ENCODE measurements around the gene DCBLD2. TPM values are rescaled to one million over a fixed set of nuclear protein-coding genes. Genes with fewer than 3 reads are reported as not detected.

Gene DCBLD2
- total and polyA plus RNA-seq, 2 of the 13 experiments (the other 11 are each of a cell fraction or from before 2014, with no cell fraction given), result 43.8 to 56.9 TPM

DNA sequence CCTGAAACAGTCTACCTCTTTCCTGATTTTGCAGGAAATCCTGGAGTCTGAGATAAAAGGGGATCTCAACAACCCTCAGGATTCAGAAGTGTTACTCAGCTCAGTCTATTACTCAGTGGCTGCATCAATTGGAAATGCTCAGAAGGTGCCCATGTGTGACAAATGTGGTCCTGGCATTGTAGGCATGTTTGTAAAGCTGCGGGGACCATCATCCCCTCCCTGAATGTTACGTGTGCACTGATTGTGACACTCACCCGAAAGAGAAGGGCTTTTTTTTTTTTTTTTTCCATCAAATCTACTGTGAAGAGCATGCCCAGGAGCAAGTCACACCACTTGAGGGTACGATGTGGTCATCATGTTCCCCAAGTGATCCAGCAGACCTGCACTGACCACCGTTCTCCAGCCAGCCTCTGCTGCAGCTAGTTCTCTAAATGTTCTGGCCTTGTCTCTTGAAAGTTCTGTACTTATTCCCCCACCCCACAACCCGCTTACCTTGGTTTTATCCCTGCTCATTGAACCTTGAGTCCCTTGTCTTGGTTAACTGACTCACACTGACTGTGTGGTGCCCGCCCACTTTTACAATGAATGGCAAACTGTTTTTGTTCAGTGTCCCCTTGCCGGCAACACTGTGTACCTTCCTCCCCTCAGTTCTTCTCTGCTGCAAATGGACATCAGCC is 118.5 kb downstream of the DCBLD2 start (continued):
- TF ChIP-seq HNF4G (IDR thresholded peaks at IDR 0.05; ENCODE audit: borderline replicate concordance, low read depth, low read length) (peak; percentile 22; the same call in 1 of the 2 replicates), HNF4G (CRISPR knock-in tag; IDR thresholded peaks at IDR 0.05; ENCODE audit: borderline replicate concordance, low read depth) (no peak), CEBPG (CRISPR knock-in tag; IDR thresholded peaks at IDR 0.05) (peak; percentile 30; the same call in 1 of the 2 replicates), ZNF383 (CRISPR knock-in tag; IDR thresholded peaks at IDR 0.05; ENCODE audit: borderline replicate concordance) (no peak), SOX5 (CRISPR knock-in tag; IDR thresholded peaks at IDR 0.05; ENCODE audit: borderline replicate concordance) (peak; percentile 64; the same call in 1 of the 2 replicates), SP1 (IDR thresholded peaks at IDR 0.05) (no peak), SP1 (CRISPR knock-in tag; IDR thresholded peaks at IDR 0.05) (peak; percentile 42; the same call in 1 of the 2 replicates), SP5 (CRISPR knock-in tag; IDR thresholded peaks at IDR 0.05; ENCODE audit: borderline replicate concordance, low read depth) (peak; percentile 94), ZSCAN31 (CRISPR knock-in tag; IDR thresholded peaks at IDR 0.05; ENCODE audit: low read depth) (no peak), ZBTB38 (CRISPR knock-in tag; IDR thresholded peaks at IDR 0.05) (no peak), FOXO1 (CRISPR knock-in tag; IDR thresholded peaks at IDR 0.05) (peak; percentile 39; the same call in 1 of the 2 replicates), MED8 (CRISPR knock-in tag; IDR thresholded peaks at IDR 0.05; ENCODE audit: insufficient replicate concordance) (no peak), ZNF124 (CRISPR knock-in tag; IDR thresholded peaks at IDR 0.05) (no peak), EP300 (IDR thresholded peaks at IDR 0.05; ENCODE audit: low read depth in 2 of 2, low read length in 2 of 2) (peak in 1 of 2 experiments; percentile 53; a peak in 1 of 4 replicates), EP300 (CRISPR knock-in tag; IDR thresholded peaks at IDR 0.05; ENCODE audit: borderline replicate concordance) (no peak), POGZ (CRISPR knock-in tag; IDR thresholded peaks at IDR 0.05) (peak; percentile 45)
- TF ChIP-seq, protein P1, sequence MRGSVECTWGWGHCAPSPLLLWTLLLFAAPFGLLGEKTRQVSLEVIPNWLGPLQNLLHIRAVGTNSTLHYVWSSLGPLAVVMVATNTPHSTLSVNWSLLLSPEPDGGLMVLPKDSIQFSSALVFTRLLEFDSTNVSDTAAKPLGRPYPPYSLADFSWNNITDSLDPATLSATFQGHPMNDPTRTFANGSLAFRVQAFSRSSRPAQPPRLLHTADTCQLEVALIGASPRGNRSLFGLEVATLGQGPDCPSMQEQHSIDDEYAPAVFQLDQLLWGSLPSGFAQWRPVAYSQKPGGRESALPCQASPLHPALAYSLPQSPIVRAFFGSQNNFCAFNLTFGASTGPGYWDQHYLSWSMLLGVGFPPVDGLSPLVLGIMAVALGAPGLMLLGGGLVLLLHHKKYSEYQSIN (CRISPR knock-in tag; IDR thresholded peaks at IDR 0.05; ENCODE audit: borderline replicate concordance), result no peak
- TF ChIP-seq, protein P2, sequence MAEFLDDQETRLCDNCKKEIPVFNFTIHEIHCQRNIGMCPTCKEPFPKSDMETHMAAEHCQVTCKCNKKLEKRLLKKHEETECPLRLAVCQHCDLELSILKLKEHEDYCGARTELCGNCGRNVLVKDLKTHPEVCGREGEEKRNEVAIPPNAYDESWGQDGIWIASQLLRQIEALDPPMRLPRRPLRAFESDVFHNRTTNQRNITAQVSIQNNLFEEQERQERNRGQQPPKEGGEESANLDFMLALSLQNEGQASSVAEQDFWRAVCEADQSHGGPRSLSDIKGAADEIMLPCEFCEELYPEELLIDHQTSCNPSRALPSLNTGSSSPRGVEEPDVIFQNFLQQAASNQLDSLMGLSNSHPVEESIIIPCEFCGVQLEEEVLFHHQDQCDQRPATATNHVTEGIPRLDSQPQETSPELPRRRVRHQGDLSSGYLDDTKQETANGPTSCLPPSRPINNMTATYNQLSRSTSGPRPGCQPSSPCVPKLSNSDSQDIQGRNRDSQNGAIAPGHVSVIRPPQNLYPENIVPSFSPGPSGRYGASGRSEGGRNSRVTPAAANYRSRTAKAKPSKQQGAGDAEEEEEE (CRISPR knock-in tag; IDR thresholded peaks at IDR 0.05; ENCODE audit: borderline replicate concordance), result no peak
- TF ChIP-seq, protein P3, sequence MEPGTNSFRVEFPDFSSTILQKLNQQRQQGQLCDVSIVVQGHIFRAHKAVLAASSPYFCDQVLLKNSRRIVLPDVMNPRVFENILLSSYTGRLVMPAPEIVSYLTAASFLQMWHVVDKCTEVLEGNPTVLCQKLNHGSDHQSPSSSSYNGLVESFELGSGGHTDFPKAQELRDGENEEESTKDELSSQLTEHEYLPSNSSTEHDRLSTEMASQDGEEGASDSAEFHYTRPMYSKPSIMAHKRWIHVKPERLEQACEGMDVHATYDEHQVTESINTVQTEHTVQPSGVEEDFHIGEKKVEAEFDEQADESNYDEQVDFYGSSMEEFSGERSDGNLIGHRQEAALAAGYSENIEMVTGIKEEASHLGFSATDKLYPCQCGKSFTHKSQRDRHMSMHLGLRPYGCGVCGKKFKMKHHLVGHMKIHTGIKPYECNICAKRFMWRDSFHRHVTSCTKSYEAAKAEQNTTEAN (CRISPR knock-in tag; conservative IDR thresholded peaks at IDR 0.05), result no peak
- TF ChIP-seq, protein P4, sequence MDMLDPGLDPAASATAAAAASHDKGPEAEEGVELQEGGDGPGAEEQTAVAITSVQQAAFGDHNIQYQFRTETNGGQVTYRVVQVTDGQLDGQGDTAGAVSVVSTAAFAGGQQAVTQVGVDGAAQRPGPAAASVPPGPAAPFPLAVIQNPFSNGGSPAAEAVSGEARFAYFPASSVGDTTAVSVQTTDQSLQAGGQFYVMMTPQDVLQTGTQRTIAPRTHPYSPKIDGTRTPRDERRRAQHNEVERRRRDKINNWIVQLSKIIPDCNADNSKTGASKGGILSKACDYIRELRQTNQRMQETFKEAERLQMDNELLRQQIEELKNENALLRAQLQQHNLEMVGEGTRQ (IDR thresholded peaks at IDR 0.05; ENCODE audit: low read depth, low read length), result no peak
- TF ChIP-seq, protein P4 (CRISPR knock-in tag; IDR thresholded peaks at IDR 0.05; ENCODE audit: borderline replicate concordance), result no peak
- TF ChIP-seq, protein P5, sequence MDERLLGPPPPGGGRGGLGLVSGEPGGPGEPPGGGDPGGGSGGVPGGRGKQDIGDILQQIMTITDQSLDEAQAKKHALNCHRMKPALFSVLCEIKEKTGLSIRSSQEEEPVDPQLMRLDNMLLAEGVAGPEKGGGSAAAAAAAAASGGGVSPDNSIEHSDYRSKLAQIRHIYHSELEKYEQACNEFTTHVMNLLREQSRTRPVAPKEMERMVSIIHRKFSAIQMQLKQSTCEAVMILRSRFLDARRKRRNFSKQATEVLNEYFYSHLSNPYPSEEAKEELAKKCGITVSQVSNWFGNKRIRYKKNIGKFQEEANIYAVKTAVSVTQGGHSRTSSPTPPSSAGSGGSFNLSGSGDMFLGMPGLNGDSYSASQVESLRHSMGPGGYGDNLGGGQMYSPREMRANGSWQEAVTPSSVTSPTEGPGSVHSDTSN (CRISPR knock-in tag; IDR thresholded peaks at IDR 0.05), result no peak

Data from HepG2 (cell line).